H1 (cell line): ENCODE results near the gene ADORA1. TPM values are rescaled to one million over a fixed set of nuclear protein-coding genes. Genes with fewer than 3 reads are reported as not detected.

Experiments
- CTCF ChIA-PET: fragments of 300-600 bp; sonication (Branson Sonifier 250); formaldehyde crosslinking; loops from one replicate; lab custom pipeline; 2021; ENCODE audit not compliant: partially characterized antibody; lab: Charles Lee
- POLR2A ChIA-PET: fragments of 300-600 bp; sonication (Branson Sonifier 250); formaldehyde crosslinking; loops from one replicate; lab custom pipeline; 2021; ENCODE audit warnings: inconsistent platforms; ENCODE audit not compliant: partially characterized antibody; lab: Charles Lee
- DNase-seq, 2 experiments: peaks; one replicate each; pipeline versions ENCODE4 v3.0.0 to v3.0.0-alpha.2; 2010 to 2022; ENCODE audit warnings: low spot score in 2 of 2, low read depth in 1 of 2, mixed read lengths in 1 of 2
- FAIRE-seq: peaks from 2 replicates; lab custom pipeline; 2011; peaks lifted over from hg19 to GRCh38; lab: Jason Lieb, UNC
- H2AFZ ChIP-seq: 2 replicates; pipeline ENCODE4 v1.8.1; 2012; ENCODE audit warnings: low read length, inconsistent platforms
- H2AK5ac ChIP-seq: 2 replicates; pipeline ENCODE4 v1.6.1; 2013; ENCODE audit warnings: low read depth, low read length
- H2BK120ac ChIP-seq: replicated peaks from 2 replicates; pipeline ENCODE3; 2013; ENCODE audit warnings: low read depth, low read length, inconsistent platforms
- H2BK12ac ChIP-seq: 2 replicates; pipeline ENCODE4 v1.6.1; 2013; ENCODE audit warnings: low read depth, low read length
- H2BK15ac ChIP-seq: 2 replicates; pipeline ENCODE4 v1.6.1; 2013; ENCODE audit warnings: low read length
- H2BK20ac ChIP-seq: 2 replicates; pipeline ENCODE4 v1.6.1; 2013; ENCODE audit warnings: low read length
- H2BK5ac ChIP-seq: 2 replicates; pipeline ENCODE4 v1.6.1; 2013; ENCODE audit warnings: low read depth, low read length
- H3K14ac ChIP-seq: 2 replicates; pipeline ENCODE4 v1.6.1; 2013; ENCODE audit warnings: inconsistent platforms; ENCODE audit not compliant: insufficient read length
- H3K18ac ChIP-seq: 2 replicates; pipeline ENCODE4 v1.6.1; 2013; ENCODE audit warnings: low read length; ENCODE audit errors: extremely low read depth
- H3K23ac ChIP-seq: 2 replicates; pipeline ENCODE4 v1.6.1; 2013; ENCODE audit warnings: inconsistent platforms; ENCODE audit not compliant: insufficient read length
- H3K23me2 ChIP-seq: 2 replicates; pipeline ENCODE4 v1.6.1; 2013; ENCODE audit warnings: low read depth, low read length
- H3K27ac ChIP-seq: 2 replicates; pipeline ENCODE4 v1.6.1; 2011; ENCODE audit warnings: low read depth, low read length, inconsistent platforms
- H3K27me3 ChIP-seq, 4 experiments: replicated peaks in 1 of 4; 1 replicate in 1 of 4; 2 replicates in 3 of 4; pipeline versions ENCODE4 v1.6.1 to v1.8.1; 2011 to 2013; ENCODE audit warnings: low read length in 3 of 4, mild to moderate bottlenecking in 3 of 4, inconsistent platforms in 2 of 4, mixed read lengths in 2 of 4, moderate library complexity in 1 of 4; ENCODE audit not compliant: control insufficient read depth in 3 of 4, insufficient read depth in 3 of 4; ENCODE audit errors: extremely low read depth in 1 of 4
- H3K36me3 ChIP-seq, 4 experiments: 2 replicates each; pipeline versions ENCODE4 v1.6.1 to v1.8.1; 2011 to 2013; ENCODE audit warnings: mild to moderate bottlenecking in 4 of 4, low read length in 3 of 4, moderate library complexity in 2 of 4, control low read depth in 1 of 4, inconsistent platforms in 1 of 4; ENCODE audit not compliant: insufficient read depth in 4 of 4, control insufficient read depth in 2 of 4
- H3K4ac ChIP-seq: replicated peaks from 2 replicates; pipeline ENCODE3; 2013; ENCODE audit warnings: low read length, low read depth, mixed read lengths, inconsistent platforms; ENCODE audit not compliant: insufficient read length
- H3K4me1 ChIP-seq, 4 experiments: replicated peaks in 1 of 4; 1 replicate in 1 of 4; 2 replicates in 3 of 4; pipeline versions ENCODE4 v1.6.1 to v1.8.1; 2011 to 2013; ENCODE audit warnings: low read length in 3 of 4, inconsistent platforms in 2 of 4, mixed read lengths in 1 of 4; ENCODE audit not compliant: insufficient read depth in 4 of 4, control insufficient read depth in 3 of 4
- H3K4me2 ChIP-seq, 2 experiments: 2 replicates each; pipeline versions ENCODE4 v1.6.1 to v1.8.1; 2011 to 2013; ENCODE audit warnings: low read depth in 2 of 2, low read length in 2 of 2, control low read depth in 1 of 2, inconsistent platforms in 1 of 2, mild to moderate bottlenecking in 1 of 2; ENCODE audit not compliant: insufficient read depth in 1 of 2
- H3K4me3 ChIP-seq, 4 experiments: fragments of 200-600, 300-600 bp in 1 of 4; sonication (generic), shearing (Covaris generic), sonication (Bioruptor Twin) in 1 of 4; 2 replicates each; pipeline versions ENCODE4 v1.5.1 to v1.8.1; 2011 to 2016; ENCODE audit warnings: low read length in 4 of 4, low read depth in 3 of 4, control low read depth in 2 of 4, inconsistent platforms in 2 of 4, mild to moderate bottlenecking in 2 of 4, mixed read lengths in 1 of 4, moderate library complexity in 1 of 4; ENCODE audit not compliant: insufficient read depth in 2 of 4; ENCODE audit errors: extremely low read depth in 1 of 4
- H3K56ac ChIP-seq: replicated peaks from 2 replicates; pipeline ENCODE3; 2013; ENCODE audit warnings: low read depth, mild to moderate bottlenecking, mixed read lengths, low read length, inconsistent platforms; ENCODE audit not compliant: insufficient read length
- H3K79me1 ChIP-seq: 2 replicates; pipeline ENCODE4 v1.6.1; 2013; ENCODE audit warnings: low read depth, low read length, control low read depth
- H3K79me2 ChIP-seq, 2 experiments: 2 replicates each; pipeline versions ENCODE4 v1.6.1 to v1.8.1; 2012 to 2013; ENCODE audit warnings: low read length in 2 of 2, mild to moderate bottlenecking in 2 of 2, inconsistent platforms in 1 of 2; ENCODE audit not compliant: insufficient read depth in 2 of 2, control insufficient read depth in 1 of 2
- H3K9ac ChIP-seq, 4 experiments: replicated peaks in 1 of 4; 1 replicate in 1 of 4; 2 replicates in 3 of 4; pipeline versions ENCODE4 v1.6.1 to v1.8.1; 2011 to 2013; ENCODE audit warnings: low read depth in 3 of 4, low read length in 3 of 4, control low read depth in 2 of 4, mild to moderate bottlenecking in 2 of 4, moderate library complexity in 2 of 4, inconsistent platforms in 1 of 4; ENCODE audit errors: extremely low read depth in 1 of 4
- H3K9me3 ChIP-seq, 2 experiments: 2 replicates each; pipeline versions ENCODE4 v1.6.1 to v1.8.1; 2012 to 2013; ENCODE audit warnings: mild to moderate bottlenecking in 2 of 2, moderate library complexity in 2 of 2, control low read depth in 1 of 2, inconsistent platforms in 1 of 2, low read depth in 1 of 2, low read length in 1 of 2, mixed read lengths in 1 of 2; ENCODE audit not compliant: insufficient read depth in 2 of 2
- H4K20me1 ChIP-seq, 2 experiments: replicated peaks in 1 of 2; 2 replicates each; pipeline versions ENCODE3 to v1.8.1; 2011 to 2013; ENCODE audit warnings: inconsistent platforms in 2 of 2, low read length in 2 of 2, mild to moderate bottlenecking in 1 of 2; ENCODE audit not compliant: insufficient read depth in 2 of 2, control insufficient read depth in 1 of 2
- H4K5ac ChIP-seq: 2 replicates; pipeline ENCODE4 v1.6.1; 2013; ENCODE audit warnings: low read length, low read depth, mixed read lengths, inconsistent platforms; ENCODE audit not compliant: insufficient read length
- H4K8ac ChIP-seq: 2 replicates; pipeline ENCODE4 v1.8.0; 2013; ENCODE audit warnings: mild to moderate bottlenecking, moderate library complexity, low read length, inconsistent platforms; ENCODE audit not compliant: insufficient read depth; ENCODE audit errors: extremely low read depth
- H4K91ac ChIP-seq: replicated peaks from 2 replicates; pipeline ENCODE3; 2013; ENCODE audit warnings: low read length, mixed read lengths, inconsistent platforms; ENCODE audit not compliant: insufficient read length
- CBX8 ChIP-seq: fragments of 300-800, 300-1000 bp; sonication (generic); IDR thresholded peaks from 2 replicates; pipeline ENCODE4 v1.7.1; 2016; ENCODE audit warnings: low read depth, low read length, borderline replicate concordance
- CEBPB ChIP-seq: IDR thresholded peaks from 2 replicates; pipeline ENCODE4 v1.6.1; 2012; ENCODE audit warnings: low read depth, low read length
- POLR2AphosphoS5 ChIP-seq: IDR thresholded peaks from 2 replicates; pipeline ENCODE4 v1.6.1; 2011; ENCODE audit warnings: low read depth, low read length
- RBBP5 ChIP-seq: IDR thresholded peaks from 2 replicates; pipeline ENCODE4 v1.7.1; 2012; ENCODE audit warnings: low read depth, mild to moderate bottlenecking, inconsistent platforms, low read length, moderate library complexity, borderline replicate concordance
- SIX5 ChIP-seq: IDR thresholded peaks from 2 replicates; pipeline ENCODE4 v1.6.1; 2011; ENCODE audit warnings: mild to moderate bottlenecking, low read depth, low read length
- SRF ChIP-seq: IDR thresholded peaks from 2 replicates; pipeline ENCODE4 v1.6.1; 2011; ENCODE audit warnings: mild to moderate bottlenecking, low read depth, low read length, moderate library complexity
- WGBS, 2 experiments: shearing (Covaris generic) in 1 of 2; methylation state at CpG; one replicate each; pipeline versions ENCODE4 v1.1.6 to v1.1.7; 2013 to 2015; ENCODE audit warnings: low lambda C conversion rate in 2 of 2, mixed read lengths in 2 of 2, inconsistent platforms in 1 of 2, low coverage in 1 of 2, missing lambda C conversion rate in 1 of 2; ENCODE audit not compliant: insufficient replicate concordance in 2 of 2, insufficient coverage in 1 of 2, insufficient read length in 1 of 2; ENCODE audit errors: extremely low coverage in 1 of 2, missing lambda C conversion rate in 1 of 2; 5-methylcytosine and 5-hydroxymethylcytosine counted together
- polyA plus RNA-seq, 7 experiments: library from polyadenylated mRNA; depleted of rRNA in 3 of 7; stranded (reverse) in 5 of 7; unstranded in 2 of 7; fragments of >200 nt in 5 of 7; fragments of 200-250 nt in 2 of 7; gene quantifications; 1 replicate in 5 of 7; 2 replicates in 1 of 7; 4 replicates in 1 of 7; pipeline versions ENCODE4 v1.2.1 to v1.2.3, GENCODE V29; 2011 to 2013; ENCODE audit warnings: missing spikeins in 2 of 7, mixed read lengths in 2 of 7
- total RNA-seq: library from RNA; stranded (reverse); fragmentation: NEBNext Ultra II Directional; extraction: Animal tissue kit (Norgen Biotek cat#: 25700); gene quantifications from 2 replicates; pipeline ENCODE4 v1.2.1, GENCODE V29; 2021

The ADORA1 gene
- total and polyA plus RNA-seq, 2 of the 8 experiments (the other 6 are each of a cell fraction or from before 2014, with no cell fraction given) = 3.3 to 6.7 TPM

GRCh38 chr1:203204756-203205155 lies 77.2 kb downstream of the ADORA1 start:
- Histone ChIP-seq H4K20me1 (no peaks in the 10 kb centered on the region), H2BK12ac (no peak overlapping the region), H3K27ac (no peak overlapping the region), H2BK120ac (no peak overlapping the region), H3K14ac (no peak overlapping the region), H3K23me2 (no peaks in the 10 kb centered on the region), H4K91ac (no peak overlapping the region), H2BK20ac (no peak overlapping the region), H3K4me3 (no peak overlapping the region), H3K9ac (no peak overlapping the region), H3K36me3 (no peaks in the 10 kb centered on the region), H3K79me1 (no peaks in the 10 kb centered on the region), H3K4ac (no peak overlapping the region), H4K8ac (no peak overlapping the region), H3K4me2 (no peak overlapping the region), H3K4me1 (peaks cover 0 to 4% (median 0%) of the 10 kb centered on the region in 4 experiments; a peak in 1 of 7 replicates), H3K27me3 (no peaks in the 10 kb centered on the region; a peak in 1 of 7 replicates), H3K9me3 (no peaks in the 10 kb centered on the region), H3K23ac (no peak overlapping the region), H2BK5ac (no peak overlapping the region), H2BK15ac (no peak overlapping the region), H2AFZ (no peak overlapping the region), H2AK5ac (no peak overlapping the region), H4K5ac (no peak overlapping the region), H3K18ac (no peak overlapping the region), H3K79me2 (no peaks in the 10 kb centered on the region), H3K56ac (no peak overlapping the region)
- ChIA-PET CTCF (interaction anchor here (1.2 to 6.0 kb wide), 7 partner anchors 8 to 162 kb away, joined by 3 to 56 read pairs (median 16); no protein-coding TSS in a partner anchor), POLR2A (no interaction called here)
- no peak for TF ChIP-seq RBBP5
- TF ChIP-seq POLR2AphosphoS5 = no peak
- TF ChIP-seq SIX5 = no peak
- TF ChIP-seq CBX8 = no peak
- no peak for TF ChIP-seq SRF
- no peak for TF ChIP-seq CEBPB
- 100% methylated on average over 2 of the region's 2 CpGs; no CpG with 5 or more reads in 1 of the 2 experiments for WGBS, 2 experiments
- FAIRE-seq = no peak
- DNase-seq = no peak
